HepG2 (cell line): ENCODE data around the gene MTREX. TPM values are rescaled to one million over a fixed set of nuclear protein-coding genes. Genes with fewer than 3 reads are reported as not detected.
A peak's percentile ranks its signal among the peaks of the same experiment; 100 is the strongest.

Experiments used
- ARHGAP35 ChIP-seq: sonication (generic); formaldehyde crosslinking; IDR thresholded peaks from 2 replicates; pipeline ENCODE4 v1.9.0; 2022; ENCODE audit warnings: mild to moderate bottlenecking, inconsistent platforms, moderate library complexity, missing genetic modification reagents, borderline replicate concordance
- ARNT ChIP-seq: fragments of 450-650 bp; IDR thresholded peaks from 2 replicates; pipeline ENCODE4 v1.6.1; 2017
- ATM ChIP-seq: fragments of 450-650 bp; IDR thresholded peaks from 2 replicates; pipeline ENCODE4 v1.7.1; 2017; ENCODE audit warnings: mild to moderate bottlenecking, borderline replicate concordance
- CBX1 ChIP-seq: IDR thresholded peaks from one replicate; pipeline ENCODE4 v1.6.1; 2016; ENCODE audit warnings: antibody characterized with exemption, low read depth
- CHCHD3 ChIP-seq: sonication (generic); formaldehyde crosslinking; IDR thresholded peaks from 2 replicates; pipeline ENCODE4 v1.8.0; 2022; ENCODE audit warnings: mild to moderate bottlenecking, missing genetic modification reagents, moderate library complexity
- HNF4G ChIP-seq, 2 experiments: sonication (generic) in 1 of 2; formaldehyde crosslinking in 1 of 2; IDR thresholded peaks; 2 replicates each; pipeline versions ENCODE4 v1.4.0 to v1.6.1; 2011 to 2020; ENCODE audit warnings: borderline replicate concordance in 2 of 2, low read depth in 2 of 2, mild to moderate bottlenecking in 2 of 2, low read length in 1 of 2, missing genetic modification reagents in 1 of 2, moderate library complexity in 1 of 2
- RORA ChIP-seq: sonication (generic); formaldehyde crosslinking; IDR thresholded peaks from 2 replicates; pipeline ENCODE4 v1.5.0; 2020; ENCODE audit warnings: mild to moderate bottlenecking, missing genetic modification reagents, moderate library complexity
- SMARCE1 ChIP-seq: fragments of 450-650 bp; IDR thresholded peaks from 2 replicates; pipeline ENCODE4 v1.6.1; 2017; ENCODE audit warnings: borderline replicate concordance
- TBX2 ChIP-seq: sonication (generic); formaldehyde crosslinking; IDR thresholded peaks from 2 replicates; pipeline ENCODE4 v1.5.0; 2020; ENCODE audit warnings: missing genetic modification reagents, mild to moderate bottlenecking, borderline replicate concordance
- ZNF337 ChIP-seq: sonication (generic); formaldehyde crosslinking; IDR thresholded peaks from 2 replicates; pipeline ENCODE4 v1.5.1; 2020; ENCODE audit warnings: missing genetic modification reagents, low read depth, mild to moderate bottlenecking, borderline replicate concordance
- ZNF737 ChIP-seq: sonication (generic); formaldehyde crosslinking; IDR thresholded peaks from 2 replicates; pipeline ENCODE4 v1.5.0; 2020; ENCODE audit warnings: missing genetic modification reagents, mild to moderate bottlenecking, borderline replicate concordance
- polyA plus RNA-seq, 8 experiments: library from polyadenylated mRNA; depleted of rRNA in 3 of 8; stranded (reverse) in 7 of 8; unstranded in 1 of 8; fragments of >200 nt; fragmentation: Illumina TruSeq in 4 of 8; extraction: Trizol in 4 of 8; gene quantifications; 2 replicates each; pipeline versions ENCODE4 v1.2.1 to v1.2.3, GENCODE V29; 2011 to 2016; ENCODE audit warnings: low read depth in 4 of 8, missing spikeins in 1 of 8, mixed read lengths in 1 of 8; ENCODE audit not compliant: insufficient read depth in 1 of 8
- total RNA-seq, 5 experiments: library from RNA; depleted of rRNA; stranded (reverse); fragments of >200 nt; fragmentation: Illumina TruSeq; extraction: Trizol; gene quantifications; 2 replicates each; pipeline ENCODE4 v1.2.3, GENCODE V29; 2016; ENCODE audit warnings: low read depth in 1 of 5
- TF ChIP-seq, protein P1 (sequence below): sonication (generic); formaldehyde crosslinking; IDR thresholded peaks from 2 replicates; pipeline ENCODE4 v1.4.0; 2020; ENCODE audit warnings: missing genetic modification reagents, borderline replicate concordance
- TF ChIP-seq, protein P2 (sequence below): sonication (generic); formaldehyde crosslinking; IDR thresholded peaks from 2 replicates; pipeline ENCODE4 v1.5.1; 2020; ENCODE audit warnings: mild to moderate bottlenecking, missing genetic modification reagents, moderate library complexity
- TF ChIP-seq, protein P3 (sequence below): sonication (generic); formaldehyde crosslinking; IDR thresholded peaks from 2 replicates; pipeline ENCODE4 v1.4.0; 2020; ENCODE audit warnings: missing genetic modification reagents
- TF ChIP-seq, protein P4 (sequence below): sonication (generic); formaldehyde crosslinking; IDR thresholded peaks from 2 replicates; pipeline ENCODE4 v1.9.0; 2021; ENCODE audit warnings: missing genetic modification reagents, borderline replicate concordance

The MTREX gene
- total and polyA plus RNA-seq, 2 of the 13 experiments (the other 11 are each of a cell fraction or from before 2014, with no cell fraction given): 16.4 to 91.5 TPM

DNA sequence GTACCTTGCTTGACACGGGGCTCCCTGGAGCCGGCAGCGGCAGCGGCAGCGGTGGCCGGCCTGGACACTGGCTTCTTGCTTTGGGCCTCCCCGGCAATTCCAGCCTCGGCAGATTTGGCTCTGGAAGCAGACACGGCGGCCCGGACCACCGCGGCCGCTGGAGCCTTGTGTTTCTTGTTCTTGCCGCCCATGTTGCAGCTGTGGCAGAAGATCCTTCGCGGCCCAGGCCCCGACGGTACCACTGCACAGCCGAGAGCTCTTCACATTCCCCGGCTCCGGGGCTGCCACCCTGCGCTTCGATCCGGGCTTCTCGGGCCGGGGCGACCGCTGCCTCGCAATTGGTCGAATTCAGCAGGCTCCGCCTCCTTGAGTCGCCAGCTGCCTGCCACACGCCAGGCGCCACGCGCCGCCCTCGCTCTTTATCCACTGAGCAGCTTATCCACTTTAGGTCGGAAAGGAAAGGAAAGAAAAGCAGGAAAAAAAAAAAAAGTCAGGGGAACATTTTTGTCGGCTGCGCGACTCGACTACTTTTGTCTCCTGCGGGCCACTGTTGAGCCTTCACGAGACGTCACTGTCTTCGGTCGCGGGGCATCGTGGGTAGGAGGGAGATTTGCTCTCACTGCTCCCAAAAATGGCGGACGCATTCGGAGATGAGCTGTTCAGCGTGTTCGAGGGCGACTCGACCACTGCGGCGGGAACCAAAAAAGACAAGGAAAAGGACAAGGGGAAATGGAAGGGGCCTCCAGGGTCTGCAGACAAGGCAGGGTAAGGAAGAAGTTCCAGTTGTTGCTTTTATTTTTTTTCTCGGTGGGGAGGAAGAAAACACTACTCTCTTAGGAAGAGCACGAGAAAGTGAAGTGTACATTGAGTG, at the start of gene MTREX, which contains the start of gene DHX29 (continued):
- no peak for TF ChIP-seq CHCHD3 (CRISPR knock-in tag)
- no peak for TF ChIP-seq ATM
- TF ChIP-seq, protein P1, sequence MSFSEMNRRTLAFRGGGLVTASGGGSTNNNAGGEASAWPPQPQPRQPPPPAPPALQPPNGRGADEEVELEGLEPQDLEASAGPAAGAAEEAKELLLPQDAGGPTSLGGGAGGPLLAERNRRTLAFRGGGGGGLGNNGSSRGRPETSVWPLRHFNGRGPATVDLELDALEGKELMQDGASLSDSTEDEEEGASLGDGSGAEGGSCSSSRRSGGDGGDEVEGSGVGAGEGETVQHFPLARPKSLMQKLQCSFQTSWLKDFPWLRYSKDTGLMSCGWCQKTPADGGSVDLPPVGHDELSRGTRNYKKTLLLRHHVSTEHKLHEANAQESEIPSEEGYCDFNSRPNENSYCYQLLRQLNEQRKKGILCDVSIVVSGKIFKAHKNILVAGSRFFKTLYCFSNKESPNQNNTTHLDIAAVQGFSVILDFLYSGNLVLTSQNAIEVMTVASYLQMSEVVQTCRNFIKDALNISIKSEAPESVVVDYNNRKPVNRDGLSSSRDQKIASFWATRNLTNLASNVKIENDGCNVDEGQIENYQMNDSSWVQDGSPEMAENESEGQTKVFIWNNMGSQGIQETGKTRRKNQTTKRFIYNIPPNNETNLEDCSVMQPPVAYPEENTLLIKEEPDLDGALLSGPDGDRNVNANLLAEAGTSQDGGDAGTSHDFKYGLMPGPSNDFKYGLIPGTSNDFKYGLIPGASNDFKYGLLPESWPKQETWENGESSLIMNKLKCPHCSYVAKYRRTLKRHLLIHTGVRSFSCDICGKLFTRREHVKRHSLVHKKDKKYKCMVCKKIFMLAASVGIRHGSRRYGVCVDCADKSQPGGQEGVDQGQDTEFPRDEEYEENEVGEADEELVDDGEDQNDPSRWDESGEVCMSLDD: 0 out of 2 replicates have a peak, but pooled peaks have one; percentile 23
- no peak for TF ChIP-seq SMARCE1
- no peak for TF ChIP-seq ZNF337 (CRISPR knock-in tag)
- peak; percentile 46 for TF ChIP-seq CBX1
- TF ChIP-seq, protein P2, sequence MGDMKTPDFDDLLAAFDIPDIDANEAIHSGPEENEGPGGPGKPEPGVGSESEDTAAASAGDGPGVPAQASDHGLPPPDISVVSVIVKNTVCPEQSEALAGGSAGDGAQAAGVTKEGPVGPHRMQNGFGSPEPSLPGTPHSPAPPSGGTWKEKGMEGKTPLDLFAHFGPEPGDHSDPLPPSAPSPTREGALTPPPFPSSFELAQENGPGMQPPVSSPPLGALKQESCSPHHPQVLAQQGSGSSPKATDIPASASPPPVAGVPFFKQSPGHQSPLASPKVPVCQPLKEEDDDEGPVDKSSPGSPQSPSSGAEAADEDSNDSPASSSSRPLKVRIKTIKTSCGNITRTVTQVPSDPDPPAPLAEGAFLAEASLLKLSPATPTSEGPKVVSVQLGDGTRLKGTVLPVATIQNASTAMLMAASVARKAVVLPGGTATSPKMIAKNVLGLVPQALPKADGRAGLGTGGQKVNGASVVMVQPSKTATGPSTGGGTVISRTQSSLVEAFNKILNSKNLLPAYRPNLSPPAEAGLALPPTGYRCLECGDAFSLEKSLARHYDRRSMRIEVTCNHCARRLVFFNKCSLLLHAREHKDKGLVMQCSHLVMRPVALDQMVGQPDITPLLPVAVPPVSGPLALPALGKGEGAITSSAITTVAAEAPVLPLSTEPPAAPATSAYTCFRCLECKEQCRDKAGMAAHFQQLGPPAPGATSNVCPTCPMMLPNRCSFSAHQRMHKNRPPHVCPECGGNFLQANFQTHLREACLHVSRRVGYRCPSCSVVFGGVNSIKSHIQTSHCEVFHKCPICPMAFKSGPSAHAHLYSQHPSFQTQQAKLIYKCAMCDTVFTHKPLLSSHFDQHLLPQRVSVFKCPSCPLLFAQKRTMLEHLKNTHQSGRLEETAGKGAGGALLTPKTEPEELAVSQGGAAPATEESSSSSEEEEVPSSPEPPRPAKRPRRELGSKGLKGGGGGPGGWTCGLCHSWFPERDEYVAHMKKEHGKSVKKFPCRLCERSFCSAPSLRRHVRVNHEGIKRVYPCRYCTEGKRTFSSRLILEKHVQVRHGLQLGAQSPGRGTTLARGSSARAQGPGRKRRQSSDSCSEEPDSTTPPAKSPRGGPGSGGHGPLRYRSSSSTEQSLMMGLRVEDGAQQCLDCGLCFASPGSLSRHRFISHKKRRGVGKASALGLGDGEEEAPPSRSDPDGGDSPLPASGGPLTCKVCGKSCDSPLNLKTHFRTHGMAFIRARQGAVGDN (CRISPR knock-in tag): peak; percentile 96
- 0 out of 2 replicates have a peak, but pooled peaks have one; percentile 51 for TF ChIP-seq ARHGAP35 (CRISPR knock-in tag)
- TF ChIP-seq TBX2 (CRISPR knock-in tag): peak; percentile 51; the same call in 1 of the 2 replicates
- TF ChIP-seq, protein P3, sequence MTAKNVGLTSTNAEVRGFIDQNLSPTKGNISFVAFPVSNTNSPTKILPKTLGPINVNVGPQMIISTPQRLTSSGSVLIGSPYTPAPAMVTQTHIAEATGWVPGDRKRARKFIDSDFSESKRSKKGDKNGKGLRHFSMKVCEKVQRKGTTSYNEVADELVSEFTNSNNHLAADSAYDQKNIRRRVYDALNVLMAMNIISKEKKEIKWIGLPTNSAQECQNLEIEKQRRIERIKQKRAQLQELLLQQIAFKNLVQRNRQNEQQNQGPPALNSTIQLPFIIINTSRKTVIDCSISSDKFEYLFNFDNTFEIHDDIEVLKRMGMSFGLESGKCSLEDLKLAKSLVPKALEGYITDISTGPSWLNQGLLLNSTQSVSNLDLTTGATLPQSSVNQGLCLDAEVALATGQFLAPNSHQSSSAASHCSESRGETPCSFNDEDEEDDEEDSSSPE (CRISPR knock-in tag): 0 out of 2 replicates have a peak, but pooled peaks have one; percentile 20
- TF ChIP-seq, protein P4, sequence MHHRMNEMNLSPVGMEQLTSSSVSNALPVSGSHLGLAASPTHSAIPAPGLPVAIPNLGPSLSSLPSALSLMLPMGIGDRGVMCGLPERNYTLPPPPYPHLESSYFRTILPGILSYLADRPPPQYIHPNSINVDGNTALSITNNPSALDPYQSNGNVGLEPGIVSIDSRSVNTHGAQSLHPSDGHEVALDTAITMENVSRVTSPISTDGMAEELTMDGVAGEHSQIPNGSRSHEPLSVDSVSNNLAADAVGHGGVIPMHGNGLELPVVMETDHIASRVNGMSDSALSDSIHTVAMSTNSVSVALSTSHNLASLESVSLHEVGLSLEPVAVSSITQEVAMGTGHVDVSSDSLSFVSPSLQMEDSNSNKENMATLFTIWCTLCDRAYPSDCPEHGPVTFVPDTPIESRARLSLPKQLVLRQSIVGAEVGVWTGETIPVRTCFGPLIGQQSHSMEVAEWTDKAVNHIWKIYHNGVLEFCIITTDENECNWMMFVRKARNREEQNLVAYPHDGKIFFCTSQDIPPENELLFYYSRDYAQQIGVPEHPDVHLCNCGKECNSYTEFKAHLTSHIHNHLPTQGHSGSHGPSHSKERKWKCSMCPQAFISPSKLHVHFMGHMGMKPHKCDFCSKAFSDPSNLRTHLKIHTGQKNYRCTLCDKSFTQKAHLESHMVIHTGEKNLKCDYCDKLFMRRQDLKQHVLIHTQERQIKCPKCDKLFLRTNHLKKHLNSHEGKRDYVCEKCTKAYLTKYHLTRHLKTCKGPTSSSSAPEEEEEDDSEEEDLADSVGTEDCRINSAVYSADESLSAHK: no peak
- 0 out of 2 replicates have a peak, but pooled peaks have one; percentile 5 for TF ChIP-seq HNF4G (IDR thresholded peaks at IDR 0.05; ENCODE audit: borderline replicate concordance, low read depth, low read length)
- no peak; the same call in 1 of the 2 replicates for TF ChIP-seq HNF4G (CRISPR knock-in tag; IDR thresholded peaks at IDR 0.05; ENCODE audit: borderline replicate concordance, low read depth)
- TF ChIP-seq RORA (CRISPR knock-in tag): peak; percentile 71; the same call in 1 of the 2 replicates
- no peak for TF ChIP-seq ARNT
- TF ChIP-seq ZNF737 (CRISPR knock-in tag): 0 out of 2 replicates have a peak, but pooled peaks have one; percentile 2
